ENCODE measurements around the gene PRKCSH. TPM values are rescaled to one million over a fixed set of nuclear protein-coding genes. Genes with fewer than 3 reads are reported as not detected.
A peak's percentile ranks its signal among the peaks of the same experiment; 100 is the strongest.

The PRKCSH gene
- total RNA-seq, 1 donor from 2014 or later: 139 TPM

DNA sequence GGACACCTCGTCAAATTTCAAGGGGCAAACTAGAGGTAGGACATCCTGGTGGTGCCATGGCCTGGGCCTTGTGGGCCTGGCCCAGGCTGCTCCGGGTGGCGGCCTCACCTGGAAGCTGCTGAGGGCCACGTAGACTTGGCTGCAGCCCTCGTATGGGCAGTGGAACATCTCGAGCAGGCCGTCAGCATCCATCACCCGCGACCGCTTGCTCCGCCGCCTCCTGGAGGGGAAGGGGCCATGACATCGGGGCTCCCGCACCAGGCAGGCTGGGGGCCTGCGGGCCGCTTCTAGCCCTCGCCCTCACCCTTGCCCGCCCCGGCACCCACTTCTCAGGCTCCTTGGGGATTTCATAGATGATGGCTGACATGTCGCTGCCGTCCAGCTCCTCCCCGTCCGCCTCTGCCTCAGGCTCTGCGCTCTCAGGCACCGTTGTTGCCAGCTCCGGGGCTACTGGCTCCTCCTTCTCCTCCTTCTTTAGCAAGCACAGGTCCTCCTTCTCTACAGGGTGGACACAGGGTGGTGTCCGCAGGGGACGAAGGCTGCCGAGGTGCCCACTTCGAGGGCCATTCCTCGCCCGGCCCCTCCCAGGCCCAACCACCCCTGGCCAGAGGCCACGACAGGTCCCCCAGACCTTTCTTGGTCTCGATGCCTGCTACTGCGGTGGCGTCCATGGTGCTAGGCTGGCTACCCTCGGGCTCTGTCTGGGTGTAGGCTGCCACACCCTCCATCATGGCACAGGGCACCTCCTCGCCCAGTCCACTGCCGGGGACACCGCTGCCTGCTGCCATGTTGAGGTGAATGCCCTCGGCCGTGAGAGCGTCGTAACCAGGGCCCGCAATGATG lies 51.4 kb downstream of the PRKCSH start:
- no peak for DNase-seq
- no peak for ATAC-seq
- intact Hi-C loops (cut with micrococcal nuclease): no loop called here

DNA sequence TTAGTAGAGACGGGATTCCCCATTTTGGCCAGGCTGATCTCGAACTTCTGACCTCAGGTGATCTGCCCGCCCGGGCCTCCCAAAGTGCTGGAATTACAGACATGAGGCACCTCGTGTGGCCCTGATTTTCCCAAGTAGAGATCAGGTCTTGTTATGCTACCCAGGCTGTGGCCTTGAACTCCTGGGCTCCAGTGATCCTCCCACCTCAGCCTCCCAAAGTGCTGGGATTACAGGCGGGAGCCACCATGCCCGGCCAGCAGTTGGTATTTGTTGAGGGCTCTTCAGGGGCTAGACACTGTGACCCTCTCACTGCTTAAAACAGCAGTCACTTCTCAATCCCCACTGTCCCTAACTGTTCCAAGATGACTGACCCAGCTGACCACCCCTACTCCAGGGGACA lies 53.9 kb downstream of the PRKCSH start:
- intact Hi-C loops (cut with micrococcal nuclease): no loop called here
- DNase-seq: no peak
- ATAC-seq: no peak

- intact Hi-C loops (cut with micrococcal nuclease): no loop called here
- DNase-seq (no peak), ATAC-seq (no peak)
Observed at GRCh38 chr19:11494634-11495285, 59.3 kb downstream of the PRKCSH start.

GRCh38 chr19:11495481-11495880 lies 60.0 kb downstream of the PRKCSH start:
- intact Hi-C loops (cut with micrococcal nuclease): no loop called here
- DNase-seq: no peak
- ATAC-seq: no peak

GRCh38 chr19:11495885-11496284 lies 60.5 kb downstream of the PRKCSH start:
- ATAC-seq (no peak), DNase-seq (no peak)
- intact Hi-C loops (cut with micrococcal nuclease): no loop called here

DNA sequence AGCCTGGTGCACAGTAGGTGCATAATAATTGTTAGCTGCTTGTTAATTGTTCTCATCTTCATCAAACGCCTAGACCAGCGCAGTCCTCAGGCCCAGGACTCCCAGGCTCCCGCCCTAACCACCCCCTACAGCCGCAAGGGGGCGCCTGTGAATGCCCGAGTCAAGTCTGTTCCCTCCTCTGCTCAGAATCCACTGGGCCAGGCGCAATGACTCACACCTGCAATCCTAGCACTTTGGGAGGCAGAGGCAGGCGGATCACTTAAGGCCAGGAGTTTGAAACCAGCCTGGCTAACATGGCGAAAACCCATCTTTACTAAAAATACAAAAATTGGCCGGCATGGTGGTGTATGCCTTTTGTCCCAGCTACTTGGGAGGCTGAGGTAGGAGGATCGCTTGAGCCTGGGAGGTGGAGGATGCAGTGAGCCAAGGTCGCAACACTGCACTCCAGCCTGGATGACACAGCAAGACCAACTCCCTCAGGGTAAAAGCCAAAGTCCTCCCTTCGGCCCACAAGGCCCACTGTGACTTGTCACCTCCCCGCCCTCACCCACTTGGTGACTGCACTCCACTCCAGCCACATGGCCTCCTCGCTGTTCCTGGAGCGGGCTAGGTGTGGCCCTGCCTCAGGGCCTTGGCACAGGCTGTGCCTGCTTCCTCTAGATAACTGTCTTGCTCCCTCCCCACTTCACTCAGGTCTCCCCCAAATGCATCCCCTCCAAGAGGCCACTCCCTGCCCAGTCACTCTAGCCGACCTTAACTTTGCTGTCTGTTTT lies 61.1 kb downstream of the PRKCSH start:
- intact Hi-C loops (cut with micrococcal nuclease): no loop called here
- ATAC-seq (peak; percentile 66), DNase-seq (peak; percentile 76)

DNA sequence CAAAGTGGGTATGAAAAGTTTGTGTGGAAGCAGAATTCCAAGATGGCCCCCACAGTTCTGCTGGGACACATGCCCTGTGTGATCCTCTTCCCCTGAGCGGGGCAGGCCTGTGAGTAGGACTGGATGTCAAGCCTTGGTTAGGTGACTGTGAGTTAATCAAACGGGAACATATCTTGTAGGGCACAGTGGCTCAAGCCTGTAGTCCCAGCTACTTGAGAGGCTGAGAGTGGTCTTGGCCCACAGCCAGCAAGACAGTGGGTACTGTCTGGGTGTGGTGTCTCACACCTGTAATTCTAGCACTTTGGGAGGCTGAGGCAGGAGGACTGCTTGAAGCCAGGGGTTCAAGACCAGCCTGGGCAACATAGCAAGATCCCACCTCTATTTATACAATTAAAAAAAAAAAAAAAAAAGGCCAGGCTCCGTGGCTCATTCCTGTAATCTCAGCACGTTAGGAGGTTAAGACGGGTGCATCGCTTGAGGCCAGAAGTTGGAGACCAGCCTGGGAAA lies 63.8 kb downstream of the PRKCSH start:
- DNase-seq (no peak), ATAC-seq (no peak)
- intact Hi-C loops (cut with micrococcal nuclease): no loop called here

DNA sequence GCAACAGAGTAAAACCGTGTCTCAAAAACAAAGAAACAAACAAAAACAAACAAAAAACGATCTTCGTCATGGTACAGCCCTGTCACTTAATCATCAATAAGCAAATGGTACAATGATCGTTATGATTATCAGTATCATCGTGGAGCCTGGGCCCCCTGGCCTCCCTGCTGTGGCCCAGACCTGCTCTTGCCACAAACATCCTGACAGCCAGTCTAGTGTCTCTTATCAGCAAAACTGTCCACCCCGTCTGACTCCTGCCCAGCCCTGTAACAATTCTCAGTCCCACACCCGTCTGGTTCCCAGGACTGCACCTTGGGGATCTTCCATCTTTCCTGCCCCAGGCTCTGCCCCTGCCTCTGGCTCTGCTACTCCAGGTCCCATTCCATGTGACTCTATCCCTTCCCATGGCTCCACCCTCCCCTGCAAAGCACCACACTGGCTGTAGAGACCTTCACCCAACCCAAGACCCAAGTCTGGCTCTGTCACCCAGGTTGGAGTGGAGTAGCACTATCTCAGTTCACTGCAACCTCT lies 64.5 kb downstream of the PRKCSH start:
- ATAC-seq: no peak
- DNase-seq: no peak
- intact Hi-C loops (cut with micrococcal nuclease): no loop called here

Small RNA genes lying within 50 kb of the gene (microRNA-seq; reads per million reads assigned to microRNA genes)
- gene MIR7974 (ENCODE audit: borderline number of aligned reads): not detected

Other genes starting within 250 kb of the PRKCSH start
- gene KANK2, start 238.1 kb upstream of the PRKCSH start, total RNA-seq: 471 TPM
- not detected for gene ANGPTL8, start 196.0 kb upstream of the PRKCSH start, total RNA-seq
- 39.6 TPM for gene DOCK6, start 173.1 kb upstream of the PRKCSH start, total RNA-seq
- not detected for gene TSPAN16, start 139.5 kb upstream of the PRKCSH start, total RNA-seq
- gene RAB3D, start 96.0 kb upstream of the PRKCSH start, total RNA-seq: 8.1 TPM
- gene TMEM205, start 89.4 kb upstream of the PRKCSH start, total RNA-seq: 89.8 TPM
- 20.9 TPM for gene CCDC159, start 89.1 kb upstream of the PRKCSH start, total RNA-seq
- 17.7 TPM for gene PLPPR2, start 80.2 kb upstream of the PRKCSH start, total RNA-seq
- 2.0 TPM for gene SWSAP1, start 61.0 kb upstream of the PRKCSH start, total RNA-seq
- gene EPOR, start 51.3 kb upstream of the PRKCSH start, total RNA-seq: 7.6 TPM
- gene RGL3, start 16.3 kb upstream of the PRKCSH start, total RNA-seq: 6.4 TPM
- 0.42 TPM for gene ODAD3, start 514 bp upstream of the PRKCSH start, total RNA-seq
- 0.84 TPM for gene ELAVL3, start 45.4 kb downstream of the PRKCSH start, total RNA-seq
- gene ZNF653, start 70.2 kb downstream of the PRKCSH start, total RNA-seq: 3.3 TPM
- 180 TPM for gene ECSIT, start 93.5 kb downstream of the PRKCSH start, total RNA-seq
- gene CNN1, start 103.2 kb downstream of the PRKCSH start, total RNA-seq: 81.7 TPM
- 36.0 TPM for gene ELOF1, start 123.6 kb downstream of the PRKCSH start, total RNA-seq
- gene ACP5, start 142.0 kb downstream of the PRKCSH start, total RNA-seq: 2.5 TPM
- 5.2 TPM for gene ZNF627, start 161.8 kb downstream of the PRKCSH start, total RNA-seq

Measured in left ventricle myocardium superior (tissue), 1 donor.